Spinal cord (tissue), 10 donors: ENCODE measurements around the gene ARID5B. TPM values are rescaled to one million over a fixed set of nuclear protein-coding genes. Genes with fewer than 3 reads are reported as not detected.
A peak's percentile ranks its signal among the peaks of the same experiment; 100 is the strongest.

Experiments
- DNase-seq, 6 donors: peaks; one replicate each; pipeline versions ENCODE4 v3.0.0 to v3.0.0-alpha.2; 2013 to 2015; ENCODE audit warnings: low spot score in 6 of 6, low read depth in 4 of 6
- H3K27ac ChIP-seq: one replicate; pipeline ENCODE4 v1.5.1; 2013; ENCODE audit warnings: low read depth, low read length, control low read depth
- H3K27me3 ChIP-seq: one replicate; pipeline ENCODE4 v1.6.1; 2013; ENCODE audit warnings: low read length; ENCODE audit not compliant: control insufficient read depth, insufficient read depth
- H3K36me3 ChIP-seq: one replicate; pipeline ENCODE4 v1.6.1; 2013; ENCODE audit warnings: low read length; ENCODE audit not compliant: control insufficient read depth, insufficient read depth
- H3K4me1 ChIP-seq: one replicate; pipeline ENCODE4 v1.6.1; 2013; ENCODE audit warnings: low read length; ENCODE audit not compliant: control insufficient read depth, insufficient read depth
- H3K4me3 ChIP-seq: one replicate; pipeline ENCODE4 v1.5.1; 2013; ENCODE audit warnings: low read depth, low read length, control low read depth
- H3K9me3 ChIP-seq: one replicate; pipeline ENCODE4 v1.6.1; 2013; ENCODE audit warnings: low read length; ENCODE audit not compliant: control insufficient read depth, insufficient read depth
- whole genome bisulfite sequencing: methylation state at CpG from one replicate; pipeline ENCODE4 v1.1.5; 2013; ENCODE audit warnings: missing lambda C conversion rate; ENCODE audit not compliant: insufficient coverage; 5-methylcytosine and 5-hydroxymethylcytosine counted together
- polyA plus RNA-seq, 2 donors: library from polyadenylated mRNA; unstranded; fragments of 120-200 nt; gene quantifications; one replicate each; pipeline ENCODE4 v1.2.1, GENCODE V29; 2013; ENCODE audit not compliant: insufficient read length in 2 of 2
- total RNA-seq, 2 donors: library from RNA; depleted of rRNA in 1 of 2; stranded (reverse); fragments of 120-200 nt in 1 of 2; fragments of >200 nt in 1 of 2; gene quantifications; one replicate each; pipeline versions ENCODE4 v1.2.3 to v1.2.4, GENCODE V29; 2013 to 2014
- donor health status: healthy.

Gene ARID5B
- total and polyA plus RNA-seq, 4 donors = 9.3 to 26.4 (median 18.4) TPM

DNA sequence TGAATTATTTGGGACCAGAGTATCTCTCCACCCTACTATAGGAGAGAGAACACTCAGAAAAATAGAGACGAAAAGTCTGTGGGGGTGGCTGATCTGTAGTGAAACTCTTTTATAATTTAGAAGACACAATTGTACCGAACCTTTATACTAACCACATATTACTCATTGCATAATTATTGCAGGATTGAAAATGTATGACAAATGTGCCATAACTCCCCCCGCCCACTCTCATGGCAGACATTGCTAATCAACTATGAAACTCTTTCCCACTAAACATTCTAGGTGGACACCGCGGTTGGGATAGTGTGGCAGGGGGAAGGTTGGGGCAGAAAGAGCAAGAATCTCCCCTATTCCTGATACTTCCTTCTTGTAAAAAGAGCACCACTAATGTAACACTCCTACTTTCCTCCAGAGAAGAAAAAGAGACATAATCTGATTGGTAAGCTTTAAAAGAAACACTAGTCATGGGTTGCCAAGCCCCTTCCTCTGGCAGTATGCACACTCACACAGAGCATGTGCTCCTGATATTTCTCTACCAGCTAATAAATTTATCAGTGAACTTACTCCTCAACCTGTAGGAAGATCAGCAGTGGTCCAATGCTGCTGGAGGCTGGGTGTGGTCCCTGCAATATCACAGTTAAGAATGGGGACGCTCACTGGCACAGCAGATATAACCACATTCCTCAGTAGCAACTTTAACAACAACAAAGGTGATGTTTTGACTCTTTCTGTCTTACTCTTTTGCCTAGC lies 18.7 kb upstream of the ARID5B start:
- WGBS = 60% methylated on average over 1 of the region's 6 CpGs
- no peaks in the 10 kb centered on the region for H3K4me1 ChIP-seq
- no peaks in the 10 kb centered on the region for H3K9me3 ChIP-seq
- H3K36me3 ChIP-seq = no peaks in the 10 kb centered on the region
- no peaks in the 10 kb centered on the region for H3K27me3 ChIP-seq
- H3K4me3 ChIP-seq = no peak overlapping the region
- no peak for DNase-seq
- no peak overlapping the region for H3K27ac ChIP-seq

DNA sequence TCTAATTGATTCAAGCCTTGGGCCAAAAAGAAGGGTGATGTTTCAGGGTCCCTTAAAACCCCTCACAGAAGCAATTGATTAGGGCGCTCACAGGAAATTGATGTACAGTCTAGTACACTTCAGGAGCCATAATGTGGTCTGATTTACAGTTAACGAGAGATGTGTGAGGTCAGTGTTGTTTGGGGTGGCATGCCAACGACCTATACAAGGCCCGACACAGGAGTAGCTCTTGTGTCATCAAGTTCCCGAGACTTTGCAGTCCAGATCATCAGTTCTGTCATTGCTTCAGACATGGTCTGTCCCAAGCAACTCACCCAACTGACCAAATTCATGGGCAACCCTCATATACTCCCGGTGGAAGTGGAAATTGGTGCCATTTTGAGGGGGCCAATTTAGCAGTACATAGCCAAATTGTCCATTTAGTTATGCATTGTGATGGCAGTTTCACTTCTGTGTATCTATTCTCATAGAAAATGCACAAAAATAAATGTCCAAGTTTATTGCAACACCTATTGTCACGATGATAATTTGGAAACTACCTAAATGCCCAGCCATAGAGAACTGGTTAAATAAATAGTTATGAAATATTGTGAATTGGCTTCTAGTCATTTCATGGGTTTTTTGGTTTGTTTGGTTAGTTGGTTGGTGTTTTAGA lies 18.0 kb upstream of the ARID5B start:
- no peaks in the 10 kb centered on the region for H3K36me3 ChIP-seq
- DNase-seq = no peak
- no peaks in the 10 kb centered on the region for H3K9me3 ChIP-seq
- H3K27me3 ChIP-seq = no peaks in the 10 kb centered on the region
- H3K4me1 ChIP-seq = no peaks in the 10 kb centered on the region
- no peak overlapping the region for H3K4me3 ChIP-seq
- no peak overlapping the region for H3K27ac ChIP-seq
- WGBS = 93% methylated on average over 4 of the region's 7 CpGs

DNA sequence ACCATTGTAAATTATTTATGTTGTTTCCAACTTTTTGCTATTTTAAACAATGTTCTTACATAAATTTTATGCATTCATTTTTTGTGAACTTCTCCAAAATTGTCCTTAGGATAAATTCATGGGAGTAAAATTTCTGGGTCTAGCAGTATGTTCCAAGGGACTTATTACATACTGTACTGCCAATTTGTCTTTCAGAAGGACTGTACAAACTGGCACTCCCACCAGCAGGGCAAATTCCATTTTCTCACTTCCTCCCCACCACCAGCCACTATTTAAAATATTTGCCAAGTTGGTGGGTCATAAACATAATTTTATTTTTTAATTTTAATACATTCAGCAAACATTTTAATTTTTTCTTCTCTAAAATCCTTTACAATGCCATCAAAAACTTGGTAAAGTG lies 13.7 kb upstream of the ARID5B start:
- no peak for DNase-seq
- Histone ChIP-seq H3K36me3 (no peaks in the 10 kb centered on the region), H3K9me3 (no peaks in the 10 kb centered on the region), H3K4me1 (no peaks in the 10 kb centered on the region), H3K4me3 (no peak overlapping the region), H3K27me3 (no peaks in the 10 kb centered on the region), H3K27ac (no peak overlapping the region)

DNA sequence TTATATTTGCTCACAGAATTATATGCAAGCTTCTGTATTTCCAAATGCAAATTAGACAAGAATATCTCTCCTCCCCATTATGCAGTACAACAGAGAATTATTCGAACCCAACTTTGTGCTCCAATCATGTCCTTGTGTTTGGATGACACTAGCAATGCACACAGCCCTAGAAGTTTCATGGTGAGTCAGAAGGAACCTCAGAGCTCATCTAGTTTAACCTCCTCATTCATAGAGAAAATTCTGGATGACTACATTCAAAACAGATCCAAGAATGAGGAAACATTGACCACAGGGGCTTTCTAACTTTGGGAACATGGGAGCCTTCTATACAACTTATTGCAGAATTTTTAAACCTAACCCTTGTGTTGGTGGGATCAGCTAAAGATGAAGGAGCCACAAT lies 12.8 kb upstream of the ARID5B start:
- DNase-seq = no peak
- Histone ChIP-seq H3K27me3 (no peaks in the 10 kb centered on the region), H3K27ac (no peak overlapping the region), H3K4me1 (no peaks in the 10 kb centered on the region), H3K4me3 (no peak overlapping the region), H3K36me3 (no peaks in the 10 kb centered on the region), H3K9me3 (no peaks in the 10 kb centered on the region)
- WGBS = 100% methylated on average over 1 of the region's 1 CpG

GRCh38 chr10:61890430-61890829 lies 11.1 kb upstream of the ARID5B start:
- Histone ChIP-seq H3K9me3 (no peaks in the 10 kb centered on the region), H3K27ac (no peak overlapping the region), H3K27me3 (no peaks in the 10 kb centered on the region), H3K4me1 (no peaks in the 10 kb centered on the region), H3K36me3 (no peaks in the 10 kb centered on the region), H3K4me3 (no peak overlapping the region)
- no peak for DNase-seq

- no peak overlapping the region for H3K27ac ChIP-seq
- H3K36me3 ChIP-seq = no peaks in the 10 kb centered on the region
- no peak for DNase-seq
- H3K9me3 ChIP-seq = no peaks in the 10 kb centered on the region
- WGBS = no CpG with 5 or more reads among the region's 5 CpGs
- H3K27me3 ChIP-seq = no peaks in the 10 kb centered on the region
- H3K4me1 ChIP-seq = no peaks in the 10 kb centered on the region
- no peak overlapping the region for H3K4me3 ChIP-seq
These were observed 10.6 kb upstream of the ARID5B start for GRCh38 chr10:61890881-61891409.

- WGBS = no CpG with 5 or more reads among the region's 5 CpGs
- no peak overlapping the region for H3K27ac ChIP-seq
- H3K9me3 ChIP-seq = no peaks in the 10 kb centered on the region
- peaks cover 4% of the 10 kb centered on the region for H3K4me1 ChIP-seq
- no peaks in the 10 kb centered on the region for H3K36me3 ChIP-seq
- peak in 2 of 6 donors; percentile 22 to 90 for DNase-seq
- no peak overlapping the region for H3K4me3 ChIP-seq
- no peaks in the 10 kb centered on the region for H3K27me3 ChIP-seq
These were observed 9.5 kb upstream of the ARID5B start for GRCh38 chr10:61891906-61892585.

DNA sequence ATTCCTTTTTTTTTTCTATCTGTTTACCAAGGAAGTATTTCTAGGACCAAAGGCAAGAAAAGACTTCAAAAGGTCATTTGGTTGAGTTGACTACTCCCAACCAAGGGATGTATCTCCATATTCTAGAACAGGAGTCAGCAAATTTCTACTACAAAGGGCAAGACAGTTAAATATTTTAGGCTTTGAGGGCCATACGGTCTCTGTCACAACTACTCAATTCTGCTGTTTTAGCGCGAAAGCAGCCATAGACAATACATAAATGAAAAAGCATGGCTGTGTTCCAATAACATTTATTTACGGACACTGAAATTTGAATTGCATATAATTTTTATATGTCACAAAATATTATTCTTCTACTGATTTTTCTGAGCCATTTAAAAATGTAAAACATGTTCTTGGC lies 8.5 kb upstream of the ARID5B start:
- no CpG with 5 or more reads among the region's 4 CpGs for WGBS
- Histone ChIP-seq H3K9me3 (no peaks in the 10 kb centered on the region), H3K4me3 (no peak overlapping the region), H3K36me3 (no peaks in the 10 kb centered on the region), H3K4me1 (peaks cover 9% of the 10 kb centered on the region), H3K27ac (no peak overlapping the region), H3K27me3 (no peaks in the 10 kb centered on the region)
- no peak for DNase-seq

DNA sequence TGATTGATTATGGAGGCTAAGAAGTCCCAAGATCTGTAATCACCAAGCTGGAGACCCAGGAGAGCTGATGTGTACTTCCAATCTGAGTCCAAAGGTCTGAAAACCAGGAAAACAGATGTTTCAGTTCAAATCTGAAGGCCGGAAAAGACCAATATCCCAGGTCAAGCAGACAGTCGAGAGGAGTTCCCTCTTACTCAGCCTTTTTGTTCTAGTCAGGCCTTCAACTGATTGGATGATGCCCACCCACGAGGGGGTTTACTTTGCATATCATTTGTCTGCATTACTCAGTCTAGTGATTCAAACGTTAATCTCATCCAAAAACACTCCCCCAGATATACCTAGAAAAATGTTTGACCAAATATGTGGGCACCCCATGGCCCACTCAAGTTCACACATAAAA lies 7.4 kb upstream of the ARID5B start:
- peaks cover 9% of the 10 kb centered on the region for H3K4me1 ChIP-seq
- H3K27me3 ChIP-seq = peaks cover 3% of the 10 kb centered on the region
- WGBS = 85% methylated on average over 4 of the region's 4 CpGs
- no peaks in the 10 kb centered on the region for H3K36me3 ChIP-seq
- no peak overlapping the region for H3K4me3 ChIP-seq
- no peak for DNase-seq
- H3K27ac ChIP-seq = no peak overlapping the region
- no peaks in the 10 kb centered on the region for H3K9me3 ChIP-seq
